Astrocyte (in vitro differentiated cells and primary cell): ENCODE results near the gene FXR2.

Experiments
- CTCF ChIP-seq: IDR thresholded peaks from 2 replicates; pipeline ENCODE4 v1.5.1; 2011; ENCODE audit warnings: low read depth, mild to moderate bottlenecking, inconsistent platforms, low read length, moderate library complexity; ENCODE audit not compliant: insufficient read depth
- EZH2 ChIP-seq: IDR thresholded peaks from 2 replicates; pipeline ENCODE4 v1.6.1; 2012; ENCODE audit warnings: mild to moderate bottlenecking, low read length, inconsistent platforms; ENCODE audit not compliant: insufficient read depth

- TF ChIP-seq EZH2 (no peak), CTCF (no peak)
Observed at GRCh38 chr17:7548585-7549400, 65.9 kb downstream of the FXR2 start, which contains the start of gene TNFSF12.
